Hematopoietic multipotent progenitor cell treated with erythropoietin and hydrocortisone succinate and interleukin-3 and kit ligand, for 8 days (in vitro differentiated cells): ENCODE measurements around the gene TRPM2.
"Not testable (repeated sequence)": the region's sequence is repeated elsewhere in the genome, so short reads cannot be mapped to it uniquely, and the experiment has no call there.

Source experiments
- DNase-seq: peaks from one replicate; pipeline ENCODE4 v3.0.0-alpha.2; 2015

Gene TRPM2

DNA sequence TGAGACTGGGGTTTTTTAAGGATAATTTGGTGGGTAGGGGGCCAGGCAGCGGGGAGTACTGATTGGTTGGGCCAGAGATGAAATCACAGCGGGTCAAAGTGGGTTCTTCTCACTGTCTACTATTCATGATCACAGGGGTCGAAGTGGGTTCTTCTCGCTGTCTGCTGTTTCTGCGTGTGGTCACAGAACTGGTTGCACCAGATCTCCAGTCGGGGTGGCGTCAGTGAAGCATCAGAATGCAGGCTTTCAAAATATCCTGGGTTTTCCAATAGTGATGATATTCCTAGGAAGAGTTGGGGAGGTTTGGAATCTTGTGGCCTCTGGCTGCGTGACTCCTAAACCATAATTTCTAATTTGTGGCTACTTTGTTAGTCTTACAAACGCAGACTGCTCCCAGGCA, 45.1 kb downstream of the TRPM2 start:
- DNase-seq: no peak

DNA sequence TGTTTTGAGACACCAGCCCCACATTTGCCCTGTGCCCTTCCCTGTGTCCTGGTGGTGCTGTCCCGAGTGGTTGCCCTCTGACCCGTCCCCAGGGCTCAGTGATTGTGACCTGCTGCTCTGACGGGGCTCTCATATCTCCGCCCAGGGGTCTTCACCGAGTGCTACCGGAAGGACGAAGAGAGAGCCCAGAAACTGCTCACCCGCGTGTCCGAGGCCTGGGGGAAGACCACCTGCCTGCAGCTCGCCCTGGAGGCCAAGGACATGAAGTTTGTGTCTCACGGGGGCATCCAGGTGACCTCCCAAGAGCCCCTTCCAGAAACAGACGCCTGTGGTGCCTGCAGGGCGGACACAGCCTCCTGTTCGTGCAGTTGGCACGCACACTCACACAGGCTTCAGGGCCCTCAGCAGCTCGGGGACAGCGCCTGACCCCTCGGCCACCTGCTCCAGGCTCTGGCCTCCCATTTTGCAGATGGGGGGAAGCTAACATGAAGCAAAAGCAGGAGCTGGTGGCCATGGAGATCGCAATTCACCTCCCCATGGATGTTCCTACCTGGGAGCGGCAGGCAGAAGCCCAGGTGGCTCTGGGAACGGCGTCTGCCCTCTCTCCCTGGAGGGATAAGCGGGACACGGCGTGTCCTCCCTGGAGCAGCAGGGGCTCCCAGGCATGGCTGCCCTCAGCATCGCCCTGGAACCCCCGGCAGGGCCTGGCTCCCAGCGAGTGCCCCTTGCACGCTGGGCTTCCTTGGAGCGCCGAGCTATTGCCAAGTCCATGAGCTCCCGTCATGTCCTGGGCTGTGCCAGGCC, 45.9 kb downstream of the TRPM2 start:
- DNase-seq: no peak

DNA sequence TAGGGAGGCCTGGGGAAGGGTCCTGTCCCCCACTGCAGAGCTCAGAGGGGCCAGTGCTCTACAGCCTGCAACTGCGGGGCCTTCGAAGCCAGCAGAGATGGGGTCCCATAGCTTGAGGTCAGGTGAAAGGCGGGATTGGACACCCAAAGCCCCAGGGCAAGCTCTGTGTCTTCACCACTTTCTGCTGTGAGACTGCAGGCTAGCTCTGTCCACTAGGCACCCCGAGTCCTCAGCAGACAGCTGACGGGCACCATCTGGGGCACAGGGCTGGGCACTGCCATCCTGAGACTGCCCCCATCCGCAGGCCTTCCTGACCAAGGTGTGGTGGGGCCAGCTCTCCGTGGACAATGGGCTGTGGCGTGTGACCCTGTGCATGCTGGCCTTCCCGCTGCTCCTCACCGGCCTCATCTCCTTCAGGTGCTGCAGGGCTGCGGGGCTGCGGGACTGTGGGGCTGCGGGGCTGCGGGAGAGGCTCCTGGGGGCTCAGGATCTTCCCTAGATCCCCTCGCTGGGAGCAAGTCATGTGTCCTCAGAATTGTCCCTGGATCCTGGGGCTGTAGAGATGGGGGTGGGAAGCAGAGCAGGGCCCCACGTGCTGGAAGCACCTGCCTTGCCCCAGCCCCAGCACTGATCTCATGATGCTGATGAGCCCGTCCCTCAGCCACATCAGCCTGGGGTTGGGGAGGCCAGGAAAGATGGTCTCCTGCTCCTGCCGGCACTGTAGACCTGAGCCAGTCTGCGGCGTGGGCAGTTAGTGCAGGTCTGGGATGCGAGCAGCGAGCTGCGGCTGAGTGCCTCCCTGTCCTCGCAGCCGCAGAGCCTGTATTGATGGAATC, 46.8 kb downstream of the TRPM2 start:
- DNase-seq: no peak

DNA sequence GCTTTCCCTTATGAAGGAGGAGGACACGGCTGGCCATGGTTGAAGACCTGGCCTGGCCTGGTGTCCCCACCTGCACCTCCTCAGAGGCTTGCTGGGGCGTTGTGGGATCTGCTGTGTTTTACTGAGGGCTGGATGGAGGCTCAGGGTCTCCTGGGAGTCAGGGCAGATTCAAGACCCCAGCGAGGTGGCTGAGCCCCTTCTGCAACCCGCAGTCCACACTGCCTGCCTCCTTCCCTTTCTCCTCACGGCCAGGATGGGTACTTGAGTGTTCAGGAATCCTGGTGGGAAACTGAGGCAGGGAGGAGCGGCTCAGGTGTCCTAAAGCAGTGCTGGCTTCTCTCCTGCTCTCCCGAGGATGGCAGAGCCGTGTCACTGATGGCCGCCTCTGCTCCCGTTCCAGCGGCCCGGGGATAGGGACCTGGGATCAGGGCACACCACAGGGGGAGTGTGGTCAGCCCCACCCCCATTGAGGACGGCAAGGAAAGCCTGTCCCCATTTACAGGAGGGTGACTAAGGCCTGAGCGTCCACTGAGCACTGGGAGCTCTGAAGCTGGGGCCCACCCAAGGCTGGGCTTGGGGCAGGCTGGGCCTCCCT, 47.5 kb downstream of the TRPM2 start:
- DNase-seq: no peak

DNA sequence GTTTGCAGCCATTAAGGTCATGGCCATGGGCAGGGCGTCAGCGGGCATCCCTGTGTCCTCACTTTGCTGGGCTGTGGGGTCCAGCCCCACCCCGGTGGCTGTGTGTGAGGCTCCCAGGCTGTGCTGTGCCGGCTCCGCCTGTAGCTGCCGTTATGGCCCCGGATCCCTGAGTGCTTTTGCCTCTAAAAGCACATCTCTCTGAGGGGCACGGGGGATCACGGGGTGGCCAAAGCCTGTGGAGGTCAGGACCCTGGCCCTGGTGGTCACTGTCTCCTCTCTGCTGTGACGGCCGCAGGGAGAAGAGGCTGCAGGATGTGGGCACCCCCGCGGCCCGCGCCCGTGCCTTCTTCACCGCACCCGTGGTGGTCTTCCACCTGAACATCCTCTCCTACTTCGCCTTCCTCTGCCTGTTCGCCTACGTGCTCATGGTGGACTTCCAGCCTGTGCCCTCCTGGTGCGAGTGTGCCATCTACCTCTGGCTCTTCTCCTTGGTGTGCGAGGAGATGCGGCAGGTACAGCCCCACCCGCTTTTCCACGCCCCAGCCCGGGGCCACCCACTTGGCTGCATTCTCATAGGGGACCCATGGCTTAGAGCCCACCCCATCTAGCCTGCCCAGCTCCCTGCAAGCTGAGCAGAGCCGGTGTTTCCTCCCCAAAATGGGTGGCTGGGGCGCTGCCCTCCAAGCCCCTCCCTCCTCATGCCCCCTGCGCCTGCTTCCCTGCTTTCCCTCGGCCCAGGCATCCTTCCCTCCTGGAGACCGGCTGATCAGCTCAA, 48.2 kb downstream of the TRPM2 start:
- DNase-seq: no peak

DNA sequence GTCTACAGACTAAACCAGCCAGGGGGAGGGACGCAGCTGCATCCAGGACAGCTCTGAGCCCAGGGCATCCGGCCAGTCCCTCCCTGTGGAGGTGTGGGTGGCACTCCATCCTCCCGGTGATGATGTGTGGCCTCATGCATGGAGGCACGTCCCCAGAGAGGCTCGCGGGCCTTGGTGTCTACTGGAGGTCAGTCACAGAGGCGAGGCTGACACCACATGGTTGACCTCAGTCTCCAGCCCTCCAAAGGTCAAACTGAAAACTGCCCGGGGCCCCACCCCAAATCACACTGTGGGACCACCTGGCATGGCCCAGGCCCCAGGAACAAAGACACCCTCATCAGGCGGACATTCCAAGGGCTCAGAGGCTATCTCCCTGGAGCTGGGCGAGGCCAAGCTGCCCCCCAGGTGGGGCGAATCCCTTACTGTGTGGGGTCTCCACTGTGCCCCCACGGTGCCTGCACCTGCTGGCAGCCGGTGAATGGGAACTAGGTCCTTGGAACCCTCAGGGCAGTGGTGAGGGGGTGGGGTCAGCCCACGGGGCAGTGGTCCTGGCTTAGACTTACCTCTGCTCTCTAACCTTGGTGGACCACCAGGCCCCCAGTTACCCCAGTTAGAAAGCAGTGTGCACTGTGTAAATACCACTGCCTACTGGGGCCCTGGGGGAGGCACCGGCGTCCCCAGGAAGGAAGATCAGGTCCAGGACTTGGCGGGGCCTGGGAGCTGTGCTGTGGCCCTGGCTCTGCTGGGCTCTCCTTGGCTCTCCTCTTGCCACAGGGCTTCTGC, 49.1 kb downstream of the TRPM2 start:
- no peak for DNase-seq

DNA sequence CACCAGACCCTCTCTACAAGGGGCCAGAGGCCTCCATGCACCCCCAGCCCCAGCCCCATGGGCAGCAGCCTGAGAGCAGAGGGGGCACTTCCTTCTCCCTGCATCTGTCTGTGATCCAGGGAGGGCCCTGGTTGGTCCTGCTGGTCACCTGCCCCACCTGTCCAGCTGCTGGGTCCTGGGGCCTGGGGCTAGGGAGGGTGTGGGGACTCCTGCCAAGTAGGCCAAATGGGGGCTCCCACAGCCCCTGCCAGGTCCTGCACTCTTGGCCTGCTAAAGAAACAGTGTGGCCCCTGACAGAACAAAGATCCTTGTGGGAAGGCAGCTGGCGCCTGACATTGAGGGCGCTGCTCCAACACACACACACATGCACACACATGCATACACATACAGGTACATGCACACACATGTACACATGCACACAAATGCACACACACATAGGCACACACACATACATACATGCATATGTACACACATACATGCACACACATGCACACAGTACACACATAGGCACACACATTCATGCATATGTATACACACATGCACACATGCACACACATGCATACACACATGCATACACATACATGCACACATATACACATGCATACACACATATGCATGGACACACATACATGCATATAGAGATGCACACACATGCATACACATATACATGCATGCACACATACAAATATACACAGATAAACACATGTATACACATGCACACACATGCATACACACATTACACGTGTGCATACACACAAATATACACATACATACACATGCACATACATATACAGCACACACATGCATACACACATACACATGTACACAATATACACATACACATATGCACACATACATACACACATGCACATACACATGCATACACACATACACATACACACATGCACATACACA, 49.9 kb downstream of the TRPM2 start:
- no peak for DNase-seq

DNA sequence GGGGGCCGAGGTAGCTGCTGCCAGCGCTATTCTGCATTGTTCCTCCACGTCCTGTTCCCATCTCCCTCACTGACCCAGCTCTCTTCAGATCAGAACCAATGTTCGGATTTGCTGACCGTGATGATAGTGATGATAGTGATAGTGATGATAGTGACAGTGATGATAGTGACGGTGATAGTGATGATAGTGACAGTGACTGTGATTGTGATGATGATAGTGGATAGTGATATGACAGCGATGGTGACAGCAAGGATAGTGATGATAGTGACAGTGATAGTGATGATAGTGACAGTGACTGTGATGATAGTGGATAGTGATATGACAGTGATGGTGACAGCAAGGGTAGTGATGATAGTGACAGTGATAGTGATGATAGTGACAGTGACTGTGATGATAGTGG, 51.1 kb downstream of the TRPM2 start:
- not testable (repeated sequence) for DNase-seq

DNA sequence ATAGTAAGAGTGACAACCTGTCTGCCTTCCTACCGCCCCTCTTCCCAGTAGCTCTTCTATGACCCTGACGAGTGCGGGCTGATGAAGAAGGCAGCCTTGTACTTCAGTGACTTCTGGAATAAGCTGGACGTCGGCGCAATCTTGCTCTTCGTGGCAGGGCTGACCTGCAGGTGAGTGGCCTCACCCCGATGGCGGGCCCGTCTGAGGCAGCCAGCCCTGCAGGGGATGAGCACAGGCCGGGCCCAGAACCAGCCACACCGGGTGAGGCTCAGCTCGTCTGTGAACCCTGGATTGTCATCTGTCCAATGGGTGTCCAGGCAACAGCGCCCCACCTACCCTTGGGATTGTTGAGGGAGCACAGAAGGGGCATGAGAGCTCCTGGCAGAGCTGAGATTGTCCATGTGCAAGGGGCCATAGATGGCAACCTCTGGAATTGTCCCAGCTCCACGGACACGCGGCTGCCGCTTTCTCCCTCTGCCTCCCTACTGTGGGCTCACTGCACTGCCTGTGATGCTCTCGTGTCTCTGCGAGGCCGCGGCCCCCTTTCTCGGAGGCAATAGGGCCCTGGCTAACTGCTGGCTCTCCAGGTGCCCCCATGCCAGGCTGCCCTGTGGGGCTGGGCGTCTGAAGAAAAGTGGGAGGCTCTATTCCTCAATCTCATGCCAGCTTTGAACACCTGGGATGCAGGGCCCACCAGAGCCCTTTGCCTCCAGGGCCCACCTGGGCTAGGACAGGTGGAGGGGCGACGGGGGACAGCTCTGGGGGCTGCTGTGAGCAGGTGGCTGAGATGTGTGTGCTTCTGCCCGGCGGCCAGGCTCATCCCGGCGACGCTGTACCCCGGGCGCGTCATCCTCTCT, 51.9 kb downstream of the TRPM2 start:
- DNase-seq: no peak

DNA sequence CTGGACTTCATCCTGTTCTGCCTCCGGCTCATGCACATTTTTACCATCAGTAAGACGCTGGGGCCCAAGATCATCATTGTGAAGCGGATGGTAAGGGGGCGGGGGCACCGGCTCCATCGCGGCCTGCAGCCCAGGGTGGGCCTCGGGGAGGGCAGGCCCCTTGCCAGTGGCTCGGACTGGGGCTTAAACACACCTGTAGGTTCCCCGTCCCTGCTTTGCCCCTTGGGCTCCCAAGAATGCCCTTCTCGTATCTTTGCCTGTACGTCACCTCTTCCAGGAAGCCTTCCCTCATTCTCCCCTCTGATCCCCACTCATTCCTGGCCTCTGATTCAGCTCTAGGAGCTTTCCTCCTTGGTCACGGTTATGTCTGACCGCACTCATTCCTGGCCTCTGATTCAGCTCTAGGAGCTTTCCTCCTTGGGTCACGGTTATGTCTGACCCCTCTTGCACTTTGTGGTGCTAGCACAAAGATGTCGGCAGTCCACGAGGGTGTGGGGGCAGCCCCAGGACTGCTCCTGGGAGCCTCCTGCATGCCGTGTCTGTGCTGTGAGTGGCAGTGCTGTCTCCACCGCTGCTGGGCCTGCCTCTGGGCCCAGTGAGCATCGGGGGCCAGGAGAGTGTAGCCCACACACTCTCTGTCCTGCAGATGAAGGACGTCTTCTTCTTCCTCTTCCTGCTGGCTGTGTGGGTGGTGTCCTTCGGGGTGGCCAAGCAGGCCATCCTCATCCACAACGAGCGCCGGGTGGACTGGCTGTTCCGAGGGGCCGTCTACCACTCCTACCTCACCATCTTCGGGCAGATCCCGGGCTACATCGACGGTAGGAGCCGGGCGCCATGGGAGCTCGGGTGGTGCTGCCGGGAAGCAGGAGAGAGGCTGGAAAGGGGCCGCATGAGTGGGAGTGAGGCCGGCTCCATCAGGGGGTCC, 52.8 kb downstream of the TRPM2 start:
- DNase-seq: no peak

DNA sequence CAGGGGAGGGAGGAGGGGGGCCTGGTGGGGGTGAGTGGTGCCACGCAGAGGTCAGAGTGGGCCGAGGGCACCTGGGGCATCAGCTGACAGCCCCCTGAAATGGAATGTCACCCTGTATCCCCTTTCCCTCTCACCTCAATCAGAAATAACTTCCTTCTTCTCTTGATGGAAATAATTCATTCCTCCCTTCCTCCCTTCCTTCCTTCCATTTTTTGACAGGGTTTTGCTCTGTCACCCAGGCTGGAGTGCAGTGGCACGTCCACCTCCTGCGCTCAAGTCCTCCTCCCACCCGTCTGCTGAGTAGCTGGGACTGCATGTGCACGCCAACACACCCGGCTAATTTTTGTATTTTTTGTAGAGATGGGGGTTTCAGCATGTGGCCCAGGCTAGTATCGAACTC, 53.5 kb downstream of the TRPM2 start:
- no peak for DNase-seq

DNA sequence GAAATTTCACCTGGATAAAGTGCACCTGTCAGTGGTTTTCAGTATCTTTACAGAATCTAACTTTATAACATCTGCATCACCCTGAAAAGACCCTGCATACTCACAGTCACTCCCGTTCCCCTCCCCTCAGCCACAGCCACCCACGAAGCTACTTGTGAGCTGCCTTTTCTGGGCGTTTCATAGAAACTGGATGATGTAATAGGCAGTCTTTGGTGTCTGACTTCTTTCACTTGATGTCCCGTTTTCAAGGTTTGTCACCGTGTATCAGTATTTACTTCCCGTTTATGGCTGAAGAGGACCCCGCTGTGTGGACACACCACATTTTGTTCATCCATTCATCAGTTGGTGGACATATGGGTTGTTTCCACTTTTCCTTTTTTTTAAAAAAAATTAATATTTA, 54.1 kb downstream of the TRPM2 start:
- no peak for DNase-seq

DNA sequence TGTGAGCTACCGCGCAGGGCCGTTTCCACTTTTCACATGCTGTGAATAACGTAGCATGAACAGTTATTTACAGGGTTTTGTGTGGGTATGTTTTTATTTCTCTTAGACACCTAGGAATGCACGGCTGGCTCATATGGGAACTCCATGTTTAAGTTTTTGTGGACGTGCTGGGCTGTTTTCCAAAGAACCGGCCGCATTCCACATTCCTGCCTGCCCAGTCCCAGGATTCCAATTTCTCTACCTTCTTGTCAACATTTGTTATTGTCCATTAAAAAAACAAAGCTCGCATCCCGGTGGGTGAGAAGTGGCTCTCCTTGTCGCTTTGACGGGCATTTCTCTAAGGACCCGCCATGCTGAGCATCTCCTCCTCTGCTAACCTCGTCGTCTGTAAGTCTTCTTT, 54.8 kb downstream of the TRPM2 start:
- no peak for DNase-seq

DNA sequence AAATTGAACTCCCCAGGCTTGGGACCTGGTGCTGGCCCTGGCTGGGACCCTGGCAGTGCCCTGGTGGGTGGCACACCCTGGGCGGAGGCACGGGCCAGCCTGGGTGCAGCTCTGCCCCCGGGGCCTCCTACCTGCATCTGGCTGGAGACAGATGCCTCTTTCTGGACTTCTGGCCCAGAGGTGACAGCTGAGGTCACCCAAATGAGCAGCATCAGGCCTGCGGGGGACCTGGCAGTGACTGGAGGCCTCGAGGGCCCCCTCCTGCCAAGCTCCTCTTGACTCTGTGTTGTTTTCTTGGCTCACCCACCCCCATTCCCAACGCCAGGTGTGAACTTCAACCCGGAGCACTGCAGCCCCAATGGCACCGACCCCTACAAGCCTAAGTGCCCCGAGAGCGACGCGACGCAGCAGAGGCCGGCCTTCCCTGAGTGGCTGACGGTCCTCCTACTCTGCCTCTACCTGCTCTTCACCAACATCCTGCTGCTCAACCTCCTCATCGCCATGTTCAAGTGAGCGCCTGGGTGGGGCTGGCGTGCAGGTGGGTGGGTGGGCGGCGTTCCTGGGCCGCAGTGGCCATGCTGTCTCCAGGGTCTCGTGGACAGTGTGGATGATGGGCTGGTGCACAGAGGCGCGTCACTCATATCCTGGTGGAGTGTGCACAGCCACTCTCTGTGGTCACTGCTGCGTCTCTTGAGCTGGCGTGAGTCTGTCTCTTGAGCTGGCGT, 60.3 kb downstream of the TRPM2 start:
- no peak for DNase-seq

DNA sequence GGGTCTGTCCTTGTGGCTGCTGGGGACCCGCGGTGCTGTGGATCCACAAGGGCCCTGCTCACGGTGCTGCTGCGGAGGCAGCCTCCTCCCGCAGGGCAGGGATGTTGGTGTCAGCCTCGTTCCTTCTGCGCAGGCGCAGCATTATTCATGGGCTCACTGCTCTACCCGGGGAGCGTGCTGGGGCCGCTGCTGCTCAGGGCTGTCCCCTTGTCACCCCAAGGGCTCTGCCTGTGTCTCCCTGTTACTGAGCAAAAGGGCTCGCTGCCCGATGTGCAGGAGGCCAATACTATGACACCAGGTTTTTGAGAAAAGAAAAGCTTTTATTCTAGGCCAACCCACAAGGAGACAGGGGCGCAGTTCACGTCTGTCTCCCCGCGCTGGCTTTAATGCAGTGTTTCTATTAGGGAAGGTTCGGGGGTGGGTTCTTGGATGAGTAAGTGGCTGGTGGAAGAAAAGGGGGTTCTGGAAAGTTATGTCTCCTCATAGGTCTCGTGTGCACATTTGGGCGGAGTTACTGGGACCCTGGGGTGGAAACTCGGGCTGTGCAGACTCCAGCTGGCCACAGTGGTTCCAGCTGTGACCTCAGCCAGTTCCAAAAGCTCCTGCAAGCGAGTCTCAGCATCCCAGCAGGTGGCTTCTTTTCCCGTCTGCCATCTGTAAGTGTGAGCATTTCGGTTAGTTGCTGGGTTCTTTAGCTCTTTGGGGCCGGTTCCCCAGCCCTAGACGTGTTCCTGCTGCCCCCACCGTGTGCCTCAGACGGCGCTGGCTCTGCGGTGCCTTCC, 61.1 kb downstream of the TRPM2 start:
- no peak for DNase-seq

DNA sequence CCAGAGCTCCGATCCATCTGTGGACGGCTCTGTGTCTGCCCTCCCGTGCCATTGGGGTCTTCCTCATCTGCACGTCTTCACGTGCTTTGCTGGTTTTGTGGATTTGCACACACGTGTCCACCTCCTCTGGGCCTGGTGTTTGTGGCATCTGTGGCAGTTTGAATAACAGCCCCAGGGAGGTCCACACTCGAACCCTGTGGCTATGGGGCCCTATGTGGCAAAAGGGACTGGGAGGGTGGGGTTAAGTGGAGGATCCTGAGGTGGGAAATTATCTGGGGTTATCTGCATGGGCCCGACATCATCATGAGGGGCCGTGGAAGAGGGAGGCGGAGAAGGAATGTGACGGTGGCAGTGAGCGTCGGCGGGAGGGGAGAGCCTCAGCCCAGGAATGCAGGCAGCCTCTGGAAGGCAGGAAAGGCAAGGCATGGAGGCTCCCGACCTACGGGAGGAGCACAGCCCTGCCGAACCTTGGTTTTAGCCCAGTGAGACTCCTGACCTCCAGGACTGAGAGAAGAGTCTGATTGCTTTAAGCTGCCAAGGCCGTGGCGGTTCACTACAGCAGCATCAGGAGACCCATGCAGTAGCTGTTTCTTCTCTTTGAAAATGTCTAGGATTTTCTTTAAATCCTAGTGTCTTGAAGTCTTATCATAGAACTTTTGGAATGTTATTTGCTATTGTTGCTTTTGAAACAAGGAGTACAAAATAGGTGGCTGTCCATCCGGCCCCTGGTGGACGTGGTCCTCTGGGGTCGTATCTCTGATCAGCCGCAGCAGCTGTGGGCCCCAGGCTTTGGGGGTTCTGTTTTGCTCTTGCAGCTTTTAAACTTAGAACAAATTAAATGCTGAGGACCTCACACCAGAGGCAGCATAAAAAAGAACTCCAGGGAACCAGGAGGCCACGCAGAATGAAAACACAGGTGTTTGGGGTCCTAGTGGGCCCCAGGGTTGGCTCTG, 61.9 kb downstream of the TRPM2 start:
- no peak for DNase-seq
